Activated CD8-positive, alpha-beta memory T cell treated with anti-CD3 and anti-CD28 coated beads for 4 hours (primary cell): Measurements from ENCODE around the gene ACSM5.
"Not testable (repeated sequence)": the region's sequence is repeated elsewhere in the genome, so short reads cannot be mapped to it uniquely, and the experiment has no call there.

Source experiments
- DNase-seq, 2 donors: peaks; one replicate each; pipeline ENCODE4 v3.0.0-alpha.2; 2020; ENCODE audit warnings: low read depth in 2 of 2

Gene ACSM5

GRCh38 chr16:20399185-20399584, 10.1 kb upstream of the ACSM5 start:
- no peak for DNase-seq

DNA sequence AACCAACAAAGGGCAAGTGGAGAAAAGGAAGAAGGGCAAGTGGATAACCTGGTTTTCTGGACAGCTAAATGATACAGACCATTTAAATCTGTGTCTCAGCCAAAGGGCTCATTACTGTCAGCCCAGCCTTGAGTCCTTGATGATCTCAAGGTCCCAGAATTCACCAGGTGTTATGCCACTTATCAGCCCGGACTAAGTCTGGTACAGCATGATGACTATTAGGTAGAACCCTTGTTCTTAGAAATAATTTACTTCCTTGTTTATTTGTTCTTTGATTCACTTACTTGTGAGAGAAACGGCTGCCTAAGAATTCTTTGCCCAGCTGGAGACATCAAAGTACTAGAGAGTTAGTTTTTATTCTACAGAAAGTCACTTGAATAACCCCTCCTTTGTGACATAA, 8.3 kb upstream of the ACSM5 start:
- DNase-seq: no peak

DNA sequence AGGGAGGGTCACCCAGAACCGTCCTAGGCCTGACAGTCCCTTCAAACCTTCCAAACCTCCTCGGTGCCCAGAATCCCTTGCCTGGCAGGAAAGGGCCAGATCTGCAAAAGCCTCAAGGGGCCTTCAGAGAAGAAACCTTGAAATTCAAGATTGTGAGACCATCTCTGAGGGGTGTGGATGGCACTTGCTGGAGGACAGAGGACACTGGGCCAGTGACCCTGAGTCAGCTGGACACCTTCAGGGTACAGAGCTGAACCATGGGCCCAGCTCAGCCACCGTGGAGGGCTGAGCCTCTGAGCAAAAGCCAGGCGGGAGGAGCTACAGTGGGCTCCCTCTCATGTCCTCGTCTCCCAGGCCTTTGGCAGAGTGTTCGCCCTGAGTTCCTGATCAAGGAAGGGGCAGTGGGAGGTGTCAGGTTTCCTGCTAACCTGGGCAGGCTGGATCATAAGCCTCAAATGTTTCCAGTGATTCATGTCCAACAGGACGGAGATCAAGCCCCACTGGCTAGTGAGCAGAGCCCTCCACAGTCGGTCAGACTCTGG, 7.8 kb upstream of the ACSM5 start:
- no peak for DNase-seq

- no peak for DNase-seq
Observed at GRCh38 chr16:20402651-20403050, 6.7 kb upstream of the ACSM5 start.

DNA sequence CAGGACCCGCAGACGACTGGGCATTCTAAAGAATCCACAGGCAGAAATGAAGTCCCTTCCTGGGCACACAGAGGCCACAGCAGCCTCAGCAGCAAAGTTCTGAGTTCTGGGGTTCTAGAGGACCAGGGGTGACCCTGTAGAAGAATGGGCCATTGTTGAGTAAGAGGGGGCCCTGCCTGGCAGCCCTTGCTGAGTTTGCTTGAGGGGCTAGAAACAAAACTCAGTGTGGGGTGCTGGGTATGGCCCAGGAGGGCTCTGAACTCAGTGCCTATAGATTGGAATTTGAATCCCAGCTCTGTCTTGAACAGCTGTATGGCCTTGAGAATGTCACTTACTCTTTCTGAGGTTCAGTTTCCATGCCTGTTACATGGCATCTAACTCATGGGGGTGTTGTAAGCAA, 4.7 kb upstream of the ACSM5 start, which contains the start of gene PDILT:
TSS of gene PDILT (minus strand) at position 101 of the 400 bp plus-strand sequence. CDS start 5,437 bp downstream, outside the sequence.
- no peak for DNase-seq

DNA sequence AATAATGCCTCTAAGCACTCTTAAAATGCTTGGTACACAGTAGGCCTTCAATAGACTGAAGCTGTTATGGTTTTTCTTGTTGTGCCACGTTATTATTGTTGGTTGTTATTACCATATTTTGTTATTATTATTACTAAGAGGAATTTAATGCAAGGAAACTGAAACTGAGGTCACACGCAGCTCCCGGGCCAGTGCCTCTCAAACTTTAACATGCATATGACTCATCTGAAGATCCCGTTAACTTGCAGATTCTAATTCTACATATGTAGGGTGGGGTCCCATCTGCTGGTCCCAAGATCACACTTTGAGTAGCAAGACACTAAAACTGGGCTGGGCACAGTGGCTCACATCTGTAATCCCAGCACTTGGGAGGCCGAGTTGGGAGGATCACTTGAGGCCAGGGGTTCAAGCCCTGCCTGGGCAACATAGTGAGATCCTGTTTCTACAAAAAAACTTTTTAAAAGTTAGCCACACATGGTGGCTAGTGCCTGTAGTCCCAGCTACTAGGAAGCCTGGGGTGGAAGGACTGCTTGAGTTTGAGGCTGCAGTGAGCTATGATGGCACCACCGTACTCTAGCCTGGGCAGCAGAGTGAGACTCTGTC, 888 bp downstream of the ACSM5 start:
- no peak for DNase-seq

GRCh38 chr16:20411055-20411454, 1.7 kb downstream of the ACSM5 start:
- no peak for DNase-seq

DNA sequence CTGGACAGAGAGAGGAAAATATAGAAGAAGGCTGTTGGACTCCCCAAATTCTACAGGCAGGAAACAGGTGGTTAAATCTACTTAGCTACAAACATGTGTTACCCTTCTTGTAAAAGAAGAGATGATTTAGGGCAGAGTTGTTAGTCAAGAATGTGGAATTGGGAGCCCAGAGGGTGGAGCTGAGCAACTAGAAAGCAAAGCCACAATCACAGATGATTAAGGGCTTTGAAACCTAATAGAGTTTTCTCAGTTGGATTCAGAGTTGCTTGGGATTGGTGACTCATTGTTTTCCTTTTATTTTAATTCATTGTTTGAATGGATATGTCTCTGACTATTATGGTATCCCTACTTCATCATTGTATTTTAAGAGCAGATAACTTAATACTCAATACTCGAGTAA, 6.2 kb downstream of the ACSM5 start:
- no peak for DNase-seq

DNA sequence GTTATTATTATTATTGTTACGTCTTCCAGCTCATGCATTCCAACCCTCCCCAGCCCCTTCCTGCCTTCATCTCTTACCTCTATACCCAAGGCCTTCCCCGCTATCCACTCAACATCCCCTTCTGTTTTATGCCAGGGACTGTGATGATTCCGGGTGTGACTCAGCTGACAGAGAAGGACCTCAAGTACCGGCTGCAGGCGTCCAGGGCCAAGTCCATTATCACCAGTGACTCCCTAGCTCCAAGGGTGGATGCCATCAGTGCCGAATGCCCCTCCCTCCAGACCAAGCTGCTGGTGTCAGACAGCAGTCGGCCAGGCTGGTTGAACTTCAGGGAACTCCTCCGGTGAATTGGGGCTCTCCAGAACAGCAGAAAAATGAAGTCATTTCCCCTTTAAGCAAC, 9.8 kb downstream of the ACSM5 start:
- DNase-seq: not testable (repeated sequence)

- not testable (repeated sequence) for DNase-seq
Observed at GRCh38 chr16:20421748-20422147, 12.4 kb downstream of the ACSM5 start.

DNA sequence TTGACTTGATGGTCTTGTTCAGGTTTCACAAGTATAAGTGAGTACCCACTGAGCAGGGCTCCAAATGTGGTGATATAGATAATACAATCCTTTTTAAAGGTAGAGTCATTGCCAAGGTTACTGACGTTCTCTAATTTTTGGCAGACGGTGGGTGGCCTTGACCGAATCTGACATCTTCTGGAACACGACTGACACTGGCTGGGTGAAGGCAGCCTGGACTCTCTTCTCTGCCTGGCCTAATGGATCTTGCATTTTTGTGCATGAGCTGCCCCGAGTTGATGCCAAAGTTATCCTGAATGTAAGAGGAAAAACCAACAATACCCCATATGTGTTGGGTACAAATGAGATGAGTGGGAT, 14.4 kb downstream of the ACSM5 start:
- DNase-seq: not testable (repeated sequence)

DNA sequence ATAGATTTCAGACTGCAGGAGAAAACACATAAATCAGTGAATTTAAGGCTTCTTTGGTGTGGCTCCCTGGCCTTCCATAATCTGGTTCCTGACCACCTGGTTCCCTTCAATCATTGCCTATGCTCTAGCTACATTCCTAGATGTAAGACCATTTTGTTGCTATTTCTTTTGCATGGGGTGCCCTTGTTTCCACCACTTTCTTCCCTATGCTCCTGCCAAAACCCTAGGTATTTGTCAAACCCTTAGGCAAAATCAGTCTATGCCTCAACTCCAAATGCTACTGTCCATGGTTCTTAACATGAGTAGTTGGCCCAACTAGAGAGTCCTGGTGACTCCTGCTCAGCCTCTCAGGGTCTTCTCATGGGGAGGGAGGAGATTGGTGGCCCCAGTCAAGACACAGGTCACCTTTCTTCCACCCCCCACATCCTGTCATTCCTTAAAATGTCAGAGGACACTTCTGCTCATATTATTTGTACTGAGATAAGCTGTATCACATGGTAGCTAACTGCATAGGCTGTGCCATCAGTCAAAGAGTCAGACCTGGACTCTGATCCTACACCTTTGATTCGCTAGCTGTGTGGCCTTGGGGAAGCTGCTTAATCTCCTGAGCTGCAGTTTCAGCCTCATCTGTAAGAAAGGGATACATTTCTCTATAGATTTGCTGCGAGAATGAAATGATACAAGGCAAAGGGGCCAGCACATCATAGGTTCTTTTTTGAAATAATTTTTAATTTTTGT, 15.0 kb downstream of the ACSM5 start:
- no peak for DNase-seq

DNA sequence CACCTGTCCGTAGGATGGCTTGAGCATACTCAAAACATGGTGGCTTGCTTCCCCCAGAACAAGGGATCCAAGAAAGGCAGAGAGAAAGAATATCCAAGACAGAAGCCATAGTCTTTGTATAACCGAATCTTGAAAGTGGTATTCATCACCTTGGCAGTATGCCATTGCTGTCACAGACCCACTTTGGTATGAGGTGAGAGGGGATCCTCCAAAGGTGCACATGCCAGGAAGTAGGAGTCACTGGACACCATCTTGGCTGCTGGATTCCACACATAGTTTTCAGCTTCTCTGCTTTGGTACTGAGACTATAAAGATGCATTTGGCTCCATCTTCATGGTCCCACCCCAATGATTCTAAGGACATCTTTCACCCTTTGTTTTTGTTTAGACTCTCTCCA, 18.1 kb downstream of the ACSM5 start:
- DNase-seq: not testable (repeated sequence)

GRCh38 chr16:20429499-20429898, 20.2 kb downstream of the ACSM5 start:
- DNase-seq: not testable (repeated sequence)

DNA sequence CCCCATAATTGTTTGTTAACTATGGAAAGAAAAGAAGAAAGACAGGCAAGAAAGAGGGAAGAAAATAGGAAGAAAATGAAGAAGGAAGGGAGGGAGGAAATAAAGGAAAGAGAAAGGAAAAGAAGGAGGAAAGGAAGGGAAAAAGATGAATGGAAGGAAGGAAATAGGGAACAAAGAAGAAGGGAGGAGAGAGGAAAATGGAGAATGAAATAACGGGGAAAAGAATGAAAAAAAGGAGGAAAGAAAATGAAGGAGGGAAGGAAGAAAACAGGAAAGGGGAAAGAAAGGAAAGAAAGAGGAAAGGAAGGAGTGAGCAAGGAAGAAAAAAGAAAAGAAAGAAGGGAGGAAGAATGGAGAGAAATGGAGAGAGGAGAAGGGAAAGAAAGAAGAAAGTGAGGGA, 21.1 kb downstream of the ACSM5 start:
- DNase-seq: not testable (repeated sequence)

GRCh38 chr16:20430948-20431347, 21.6 kb downstream of the ACSM5 start:
- DNase-seq: no peak

- DNase-seq: not testable (repeated sequence)
Observed at GRCh38 chr16:20438950-20439349, 29.6 kb downstream of the ACSM5 start.

DNA sequence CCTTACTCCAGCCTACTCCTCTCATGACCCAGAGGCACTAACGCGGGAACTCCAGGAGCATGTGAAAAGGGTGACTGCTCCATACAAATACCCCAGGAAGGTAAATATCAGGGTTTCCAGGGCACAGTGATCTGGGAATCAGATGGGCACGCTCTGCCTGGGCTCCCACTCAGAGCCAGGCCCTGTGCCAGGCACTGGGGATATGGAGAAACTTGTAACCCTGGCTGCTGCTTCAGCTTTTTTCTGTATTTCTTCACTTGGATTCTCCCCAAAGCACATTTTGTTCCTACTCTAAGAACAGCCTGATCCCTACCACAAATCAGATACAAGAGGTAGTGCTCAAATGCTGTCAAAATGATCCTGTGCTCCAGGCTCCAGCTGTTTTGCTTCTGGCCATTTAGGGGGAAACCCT, 30.5 kb downstream of the ACSM5 start:
- DNase-seq: not testable (repeated sequence)

DNA sequence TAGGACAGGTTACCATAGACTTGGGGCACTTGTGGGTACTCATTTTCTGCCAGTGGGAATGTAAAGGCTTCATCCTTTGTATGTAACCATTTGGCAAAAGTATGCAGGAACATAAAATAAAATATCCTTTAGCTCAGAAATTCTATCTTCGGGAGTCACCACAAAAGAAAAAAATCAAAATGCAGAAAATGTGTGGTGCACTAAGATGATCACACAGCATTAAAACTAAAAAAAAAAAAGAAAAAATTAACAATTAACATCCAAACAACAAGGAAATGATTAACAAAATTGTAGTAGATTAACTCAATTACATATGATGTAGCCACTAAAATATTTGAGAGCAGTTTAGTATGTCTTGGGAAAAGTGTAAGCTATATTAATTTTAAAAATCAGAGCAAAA, 31.4 kb downstream of the ACSM5 start:
- not testable (repeated sequence) for DNase-seq

- DNase-seq: no peak
Observed at GRCh38 chr16:20441191-20441590, 31.9 kb downstream of the ACSM5 start.

DNA sequence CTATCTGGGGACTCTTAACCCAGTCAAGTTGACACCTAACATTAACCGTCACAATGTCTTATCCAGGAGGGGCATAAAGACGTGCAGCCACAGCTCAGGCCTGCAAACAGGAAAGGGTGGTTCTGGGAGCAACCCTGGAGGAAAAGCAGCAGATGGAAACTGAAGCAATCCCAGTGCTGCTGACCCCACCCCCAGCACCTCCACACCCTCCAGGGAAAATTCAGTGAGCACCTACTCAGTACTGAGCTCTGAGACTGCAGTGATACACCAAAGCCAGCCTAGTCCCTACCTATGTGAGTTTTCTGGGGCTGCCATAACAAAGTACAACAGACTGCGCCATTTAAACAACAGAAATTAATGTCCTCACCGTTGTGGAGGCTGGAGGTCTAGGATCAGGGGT, 32.5 kb downstream of the ACSM5 start:
- DNase-seq: not testable (repeated sequence)

GRCh38 chr16:20446652-20447393, 37.5 kb downstream of the ACSM5 start:
- DNase-seq: not testable (repeated sequence)
